GM12878 (cell line): Measurements from ENCODE around the gene RIPOR3. TPM values are rescaled to one million over a fixed set of nuclear protein-coding genes. Genes with fewer than 3 reads are reported as not detected.

Source experiments
- ATAC-seq: fragments of 200-7000 bp; cut with Tn5 transposase; 3 replicates; pipeline ENCODE4 v1.9.1; 2020; ENCODE audit warnings: mild to moderate bottlenecking, moderate library complexity
- BruUV-seq: library from RNA; stranded (reverse); fragments of 400-500 nt; replicated peaks from 2 replicates; lab custom pipeline; 2021; lab: Mats Ljungman, UMichigan
- CTCF ChIA-PET: fragments of 300-600 bp; sonication (Branson Sonifier 250); formaldehyde crosslinking; extraction: SDS; loops from one replicate; lab custom pipeline; 2021; ENCODE audit warnings: inconsistent platforms; lab: Yijun Ruan, JAX
- POLR2A ChIA-PET: fragments of 350-600 bp; formaldehyde crosslinking; extraction: SDS; loops from one replicate; lab custom pipeline; 2021; ENCODE audit warnings: inconsistent platforms; lab: Charles Lee
- RAD21 ChIA-PET: fragments of 300-600 bp; sonication (Branson Sonifier 250); formaldehyde crosslinking; loops from one replicate; lab custom pipeline; 2023; ENCODE audit warnings: antibody characterized with exemption; ENCODE audit not compliant: unreplicated experiment; lab: Charles Lee
- SMC1A ChIA-PET: fragments of 300-600 bp; sonication (Branson Sonifier 250); formaldehyde crosslinking; loops from one replicate; lab custom pipeline; 2023; ENCODE audit not compliant: unreplicated experiment, uncharacterized antibody; lab: Charles Lee
- DNase-seq: peaks from one replicate; pipeline ENCODE4 v3.0.0-alpha.2; 2011; ENCODE audit warnings: low read depth, low spot score
- FAIRE-seq: peaks from 3 replicates; lab custom pipeline; 2011; peaks lifted over from hg19 to GRCh38; lab: Jason Lieb, UNC
- H2AFZ ChIP-seq: 2 replicates; pipeline ENCODE4 v1.6.0; 2011; ENCODE audit warnings: low read depth, low read length, control low read depth; ENCODE audit not compliant: control insufficient read depth
- H3K27ac ChIP-seq: 2 replicates; pipeline ENCODE4 v1.5.1; 2011; ENCODE audit warnings: control low read depth; ENCODE audit not compliant: control insufficient read depth, insufficient read depth
- H3K27me3 ChIP-seq, 2 experiments: replicated peaks in 1 of 2; 2 replicates each; pipeline versions ENCODE4 v1.6.0 to v1.6.1; 2011; ENCODE audit warnings: low read length in 1 of 2; ENCODE audit not compliant: control insufficient read depth in 2 of 2, insufficient read depth in 2 of 2
- H3K36me3 ChIP-seq, 2 experiments: 2 replicates each; pipeline ENCODE4 v1.5.1; 2011; ENCODE audit warnings: low read length in 1 of 2; ENCODE audit not compliant: control insufficient read depth in 2 of 2, insufficient read depth in 2 of 2
- H3K4me1 ChIP-seq: 2 replicates; pipeline ENCODE4 v1.6.1; 2011; ENCODE audit warnings: mild to moderate bottlenecking, low read length, moderate library complexity, mixed read lengths; ENCODE audit not compliant: control insufficient read depth, insufficient read depth
- H3K4me2 ChIP-seq: 2 replicates; pipeline ENCODE4 v1.6.0; 2011; ENCODE audit warnings: control low read depth; ENCODE audit not compliant: control insufficient read depth, insufficient read depth
- H3K4me3 ChIP-seq: fragments of 200-600 bp; sonication (generic); 2 replicates; pipeline ENCODE4 v1.5.1; 2016
- H3K79me2 ChIP-seq: 2 replicates; pipeline ENCODE4 v1.6.0; 2011; ENCODE audit warnings: low read length; ENCODE audit not compliant: control insufficient read depth, insufficient read depth
- H3K9ac ChIP-seq: 2 replicates; pipeline ENCODE4 v1.8.0; 2011; ENCODE audit warnings: low read length, control low read depth, mixed read lengths; ENCODE audit not compliant: control insufficient read depth, insufficient read depth
- H3K9me3 ChIP-seq: replicated peaks from 3 replicates; pipeline ENCODE4 v1.5.1; 2011; ENCODE audit warnings: mild to moderate bottlenecking, low read length; ENCODE audit not compliant: control insufficient read depth, insufficient read depth
- H4K20me1 ChIP-seq: 2 replicates; pipeline ENCODE4 v1.6.0; 2011; ENCODE audit not compliant: control insufficient read depth, insufficient read depth
- EP300 ChIP-seq, 2 experiments: fragments of 150-350 bp in 1 of 2; IDR thresholded peaks; 2 replicates each; pipeline ENCODE4 v1.6.1; 2011 to 2012; ENCODE audit warnings: low read depth in 2 of 2, low read length in 2 of 2, borderline replicate concordance in 1 of 2, improper control_type of control experiment in 1 of 2, inconsistent platforms in 1 of 2; ENCODE audit not compliant: control insufficient read depth in 1 of 2
- FOXM1 ChIP-seq: IDR thresholded peaks from 2 replicates; pipeline ENCODE4 v1.6.1; 2012; ENCODE audit warnings: low read depth, mild to moderate bottlenecking, inconsistent platforms, low read length, moderate library complexity
- IRF3 ChIP-seq: fragments of 450-650 bp; IDR thresholded peaks from 2 replicates; pipeline ENCODE4 v1.6.1; 2014; ENCODE audit warnings: mild to moderate bottlenecking
- KAT2A ChIP-seq: conservative IDR thresholded peaks from 2 replicates; pipeline ENCODE4 v1.6.1; 2011; ENCODE audit warnings: low read depth, low read length; ENCODE audit not compliant: control insufficient read depth
- PRDM15 ChIP-seq: fragments of 450-650 bp; formaldehyde crosslinking; IDR thresholded peaks from 2 replicates; pipeline ENCODE4 v1.4.0; 2020; ENCODE audit warnings: mild to moderate bottlenecking, moderate library complexity
- SKIL ChIP-seq: fragments of 450-650 bp; IDR thresholded peaks from 2 replicates; pipeline ENCODE4 v1.6.1; 2017; ENCODE audit warnings: mild to moderate bottlenecking, low read depth, inconsistent platforms; ENCODE audit not compliant: poor library complexity, severe bottlenecking
- SMC3 ChIP-seq: IDR thresholded peaks from 2 replicates; pipeline ENCODE4 v1.6.1; 2011; ENCODE audit warnings: low read length, improper control_type of control experiment, borderline replicate concordance
- YY1 ChIP-seq: IDR thresholded peaks from 2 replicates; pipeline ENCODE4 v1.6.1; 2011; ENCODE audit warnings: low read depth, mild to moderate bottlenecking, low read length
- WGBS: methylation state at CpG from one replicate; pipeline ENCODE4 v1.1.6; 2016; ENCODE audit warnings: low lambda C conversion rate; ENCODE audit not compliant: insufficient replicate concordance, insufficient coverage; ENCODE audit errors: missing lambda C conversion rate; 5-methylcytosine and 5-hydroxymethylcytosine counted together
- in situ Hi-C: fragments of 300-500 bp; cut with MboI; formaldehyde crosslinking; loops from 9 replicates; pipeline ENCODE4 v1.14.3; 2018; ENCODE audit warnings: mixed read lengths
- intact Hi-C: fragments of 100-400 bp; cut with micrococcal nuclease; formaldehyde crosslinking; loops from one replicate; pipeline ENCODE4 v1.14.2; 2022; ENCODE audit not compliant: unreplicated experiment
- polyA plus RNA-seq, 11 experiments: library from polyadenylated mRNA; depleted of rRNA in 4 of 11; unstranded in 6 of 11; stranded (reverse) in 5 of 11; fragments of >200 nt; fragmentation: Nextera tagmentation in 4 of 11; fragmentation: Illumina TruSeq in 1 of 11; extraction: Ambion mirVana in 4 of 11; extraction: Trizol in 1 of 11; gene quantifications; 1 replicate in 1 of 11; 2 replicates in 10 of 11; pipeline versions ENCODE4 v1.2.1 to v1.2.3, GENCODE V29; 2011 to 2016; ENCODE audit warnings: inconsistent platforms in 2 of 11, missing spikeins in 2 of 11, low read depth in 1 of 11
- total RNA-seq, 4 experiments: library from RNA; depleted of rRNA in 3 of 4; stranded (reverse); fragments of >200 nt in 3 of 4; fragmentation: Illumina TruSeq in 1 of 4; extraction: Trizol in 1 of 4; gene quantifications; 2 replicates each; pipeline versions ENCODE4 v1.2.1 to v1.2.3, GENCODE V29; 2013 to 2021

RIPOR3 gene
- total and polyA plus RNA-seq, 10 of the 15 experiments (the other 5 are each of a cell fraction or from before 2014, with no cell fraction given): 0.04 to 0.55 (median 0.12) TPM; not detected in 6

GRCh38 chr20:50554694-50555579, 136.4 kb downstream of the RIPOR3 start (continued):
- no peak for TF ChIP-seq PRDM15 (CRISPR knock-in tag)

GRCh38 chr20:50552979-50553378, 138.4 kb downstream of the RIPOR3 start:
- 52% methylated on average over 3 of the region's 3 CpGs for WGBS
- no peak for FAIRE-seq
- TF ChIP-seq KAT2A: no peak
- no peak for TF ChIP-seq YY1
- no peak for TF ChIP-seq SMC3
- TF ChIP-seq FOXM1: no peak
- TF ChIP-seq EP300 (IDR thresholded peaks at IDR 0.05; ENCODE audit: borderline replicate concordance in 1 of 2, control insufficient read depth in 1 of 2, low read depth in 2 of 2, low read length in 2 of 2): no peak
- no peak for TF ChIP-seq IRF3
- no peak for TF ChIP-seq SKIL
- no peak overlapping the region for H3K27ac ChIP-seq
- ChIA-PET CTCF (interaction anchor here (1.0 to 2.0 kb wide), 4 partner anchors 11 to 48 kb away, joined by 3 to 7 read pairs (median 4); no protein-coding TSS in a partner anchor), SMC1A (interaction anchor here (0.6 to 95.1 kb wide), 3 partner anchors 7 to 735 kb away, joined by 3 to 2799 read pairs (median 2799); partner anchors contain the start of gene PTPN1), POLR2A (interaction anchor here (1.1 kb wide), 1 partner anchor 10 kb away, joined by 3 read pairs; no protein-coding TSS in a partner anchor), RAD21 (interaction anchor here (1.1 to 1.7 kb wide), 3 partner anchors 8 to 49 kb away, joined by 3 to 9 read pairs (median 3); no protein-coding TSS in a partner anchor)
- in situ Hi-C loops (no loop called here), intact Hi-C loops (no loop called here)
- no peak overlapping the region for H3K4me3 ChIP-seq
- DNase-seq: no peak
- H3K9ac ChIP-seq: no peak overlapping the region
- peaks cover 6 to 9% of the 10 kb centered on the region in 2 experiments for H3K36me3 ChIP-seq
- H3K4me2 ChIP-seq: no peak overlapping the region
- no peaks in the 10 kb centered on the region for H3K27me3 ChIP-seq
- H4K20me1 ChIP-seq: no peaks in the 10 kb centered on the region
- no peak overlapping the region for H2AFZ ChIP-seq
- H3K4me1 ChIP-seq: peaks cover 20% of the 10 kb centered on the region
- no peak for ATAC-seq
- H3K9me3 ChIP-seq: peaks cover 9% of the 10 kb centered on the region; the same call in 2 of the 3 replicates
- BruUV-seq: no TSS peak
- H3K79me2 ChIP-seq: peaks cover 77% of the 10 kb centered on the region
